Neuron (in vitro differentiated cells): ENCODE measurements around the gene ATP11B.

Experiments used
- H2AFZ ChIP-seq: one replicate; pipeline ENCODE4 v1.6.1; 2013; ENCODE audit warnings: low read depth, mild to moderate bottlenecking, inconsistent platforms, low read length, moderate library complexity
- H3K27me3 ChIP-seq: one replicate; pipeline ENCODE4 v1.6.1; 2013; ENCODE audit warnings: low read length; ENCODE audit not compliant: insufficient read depth
- H3K36me3 ChIP-seq: one replicate; pipeline ENCODE4 v1.6.1; 2013; ENCODE audit warnings: low read length; ENCODE audit not compliant: insufficient read depth
- H3K4me1 ChIP-seq: one replicate; pipeline ENCODE4 v1.6.1; 2013; ENCODE audit warnings: low read length; ENCODE audit not compliant: insufficient read depth
- H3K4me3 ChIP-seq: 2 replicates; pipeline ENCODE4 v1.5.1; 2013; ENCODE audit warnings: mild to moderate bottlenecking, low read length, moderate library complexity
- H3K9me3 ChIP-seq: one replicate; pipeline ENCODE4 v1.6.1; 2013; ENCODE audit warnings: low read length

ATP11B gene

DNA sequence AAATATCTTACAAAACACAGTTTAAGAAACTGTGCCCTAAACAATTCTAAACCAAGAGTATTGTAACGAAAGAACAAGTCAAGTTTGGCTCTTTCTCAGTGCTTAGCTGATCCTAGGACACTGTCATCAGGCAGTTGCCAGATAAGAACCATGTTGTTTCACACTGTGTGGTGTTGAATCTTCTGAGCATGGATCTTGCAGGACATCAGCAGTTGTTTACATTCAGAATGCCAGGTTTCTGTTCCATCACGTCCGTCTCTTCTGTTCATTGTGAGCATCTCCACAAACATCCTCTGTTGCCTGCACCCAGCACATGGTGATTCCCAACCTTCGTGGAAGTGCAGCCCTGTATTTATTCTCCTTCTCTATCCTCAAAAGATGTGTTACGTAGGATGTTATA is 119.2 kb downstream of the ATP11B start:
- H3K4me3 ChIP-seq, result no peak overlapping the region
- no peaks in the 10 kb centered on the region for H3K9me3 ChIP-seq
- peaks cover 14% of the 10 kb centered on the region for H3K36me3 ChIP-seq
- no peaks in the 10 kb centered on the region for H3K27me3 ChIP-seq
- H2AFZ ChIP-seq, result no peak overlapping the region
- no peaks in the 10 kb centered on the region for H3K4me1 ChIP-seq

- no peaks in the 10 kb centered on the region for H3K27me3 ChIP-seq
- no peak overlapping the region for H3K4me3 ChIP-seq
- peaks cover 14% of the 10 kb centered on the region for H3K36me3 ChIP-seq
These were observed 120.6 kb downstream of the ATP11B start for GRCh38 chr3:182913889-182914288.

DNA sequence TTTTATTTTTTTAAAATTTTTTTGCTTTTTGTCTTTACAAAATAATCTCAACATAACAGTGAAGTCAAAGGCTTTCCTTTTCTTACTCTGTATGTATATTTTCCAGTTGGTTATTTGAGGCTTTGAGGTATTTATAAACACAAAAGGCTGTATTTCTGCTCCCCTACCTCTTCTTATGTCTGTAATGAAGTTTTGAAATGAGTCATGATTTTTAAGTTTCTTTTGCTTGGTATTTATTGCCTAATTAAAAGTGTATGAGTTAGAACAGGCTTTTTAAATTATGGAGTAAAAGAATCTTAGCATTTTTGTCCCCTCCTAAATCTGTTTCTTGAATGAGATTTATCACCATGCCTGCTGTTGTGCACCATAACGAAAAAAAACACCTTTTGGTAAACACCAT is 121.0 kb downstream of the ATP11B start:
- Histone ChIP-seq H3K4me3 (no peak overlapping the region), H3K27me3 (no peaks in the 10 kb centered on the region), H3K9me3 (no peaks in the 10 kb centered on the region), H2AFZ (no peak overlapping the region), H3K4me1 (no peaks in the 10 kb centered on the region), H3K36me3 (peaks cover 14% of the 10 kb centered on the region)

More at GRCh38 chr3:182913889-182914288, 120.6 kb downstream of the ATP11B start:
- H2AFZ ChIP-seq, result no peak overlapping the region
- no peaks in the 10 kb centered on the region for H3K9me3 ChIP-seq
- H3K4me1 ChIP-seq, result no peaks in the 10 kb centered on the region

DNA sequence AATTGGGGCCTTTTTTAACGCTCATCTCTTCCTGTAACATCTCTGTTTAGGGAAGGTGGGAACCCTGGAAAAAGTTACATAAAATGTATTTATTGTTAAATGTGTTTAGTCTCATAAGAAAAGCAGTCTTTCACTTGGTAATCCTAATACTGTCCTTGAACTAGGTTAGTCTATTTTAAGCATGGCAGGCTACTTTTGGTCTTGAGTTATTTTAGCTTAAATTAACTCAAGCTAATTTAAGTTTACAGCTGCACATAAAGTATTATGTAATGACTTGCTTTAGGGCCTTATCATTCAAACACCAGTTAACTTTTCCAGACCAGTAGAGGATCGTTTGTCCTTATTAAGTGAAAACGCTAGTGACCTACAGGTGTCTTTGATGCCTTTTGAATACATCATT is 123.8 kb downstream of the ATP11B start:
- Histone ChIP-seq H3K27me3 (no peaks in the 10 kb centered on the region), H3K9me3 (no peaks in the 10 kb centered on the region), H2AFZ (no peak overlapping the region), H3K36me3 (peaks cover 11% of the 10 kb centered on the region), H3K4me3 (no peak overlapping the region), H3K4me1 (no peaks in the 10 kb centered on the region)

DNA sequence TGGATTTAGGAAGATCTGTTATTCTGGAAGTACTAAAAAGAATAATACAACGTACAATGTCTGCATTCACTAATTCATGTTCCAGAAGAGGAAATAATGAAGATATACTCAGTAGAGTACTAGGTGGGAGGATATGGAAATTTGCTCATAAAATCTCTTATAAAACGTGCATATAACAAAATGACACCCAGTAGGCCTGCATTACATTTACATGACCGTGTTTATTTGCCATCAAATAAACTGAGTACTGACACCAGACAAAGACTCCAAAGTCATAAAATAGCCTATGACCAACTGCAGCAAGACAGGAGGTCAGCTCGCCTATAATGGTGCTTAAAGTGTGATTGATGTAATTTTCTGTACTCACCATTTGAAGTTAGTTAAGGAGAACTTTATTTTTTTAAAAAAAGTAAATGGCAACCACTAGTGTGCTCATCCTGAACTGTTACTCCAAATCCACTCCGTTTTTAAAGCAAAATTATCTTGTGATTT is 126.6 kb downstream of the ATP11B start:
- H3K9me3 ChIP-seq, result no peaks in the 10 kb centered on the region
- H2AFZ ChIP-seq, result no peak overlapping the region
- no peak overlapping the region for H3K4me3 ChIP-seq
- H3K27me3 ChIP-seq, result no peaks in the 10 kb centered on the region
- no peaks in the 10 kb centered on the region for H3K4me1 ChIP-seq
- peaks cover 5% of the 10 kb centered on the region for H3K36me3 ChIP-seq

DNA sequence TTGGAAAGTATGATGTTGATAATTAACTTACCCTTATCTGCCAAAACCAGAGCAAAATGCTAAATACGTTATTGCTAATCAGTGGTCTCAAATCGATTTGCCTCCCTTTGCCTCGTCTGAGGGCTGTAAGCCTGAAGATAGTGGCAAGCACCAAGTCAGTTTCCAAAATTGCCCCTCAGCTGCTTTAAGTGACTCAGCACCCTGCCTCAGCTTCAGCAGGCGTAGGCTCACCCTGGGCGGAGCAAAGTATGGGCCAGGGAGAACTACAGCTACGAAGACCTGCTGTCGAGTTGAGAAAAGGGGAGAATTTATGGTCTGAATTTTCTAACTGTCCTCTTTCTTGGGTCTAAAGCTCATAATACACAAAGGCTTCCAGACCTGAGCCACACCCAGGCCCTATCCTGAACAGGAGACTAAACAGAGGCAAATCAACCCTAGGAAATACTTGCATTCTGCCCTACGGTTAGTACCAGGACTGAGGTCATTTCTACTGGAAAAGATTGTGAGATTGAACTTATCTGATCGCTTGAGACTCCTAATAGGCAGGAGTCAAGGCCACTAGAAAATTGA is 127.3 kb downstream of the ATP11B start:
- Histone ChIP-seq H3K4me1 (no peaks in the 10 kb centered on the region), H3K36me3 (peaks cover 2% of the 10 kb centered on the region), H3K4me3 (no peak overlapping the region), H3K27me3 (no peaks in the 10 kb centered on the region), H2AFZ (no peak overlapping the region), H3K9me3 (no peaks in the 10 kb centered on the region)

DNA sequence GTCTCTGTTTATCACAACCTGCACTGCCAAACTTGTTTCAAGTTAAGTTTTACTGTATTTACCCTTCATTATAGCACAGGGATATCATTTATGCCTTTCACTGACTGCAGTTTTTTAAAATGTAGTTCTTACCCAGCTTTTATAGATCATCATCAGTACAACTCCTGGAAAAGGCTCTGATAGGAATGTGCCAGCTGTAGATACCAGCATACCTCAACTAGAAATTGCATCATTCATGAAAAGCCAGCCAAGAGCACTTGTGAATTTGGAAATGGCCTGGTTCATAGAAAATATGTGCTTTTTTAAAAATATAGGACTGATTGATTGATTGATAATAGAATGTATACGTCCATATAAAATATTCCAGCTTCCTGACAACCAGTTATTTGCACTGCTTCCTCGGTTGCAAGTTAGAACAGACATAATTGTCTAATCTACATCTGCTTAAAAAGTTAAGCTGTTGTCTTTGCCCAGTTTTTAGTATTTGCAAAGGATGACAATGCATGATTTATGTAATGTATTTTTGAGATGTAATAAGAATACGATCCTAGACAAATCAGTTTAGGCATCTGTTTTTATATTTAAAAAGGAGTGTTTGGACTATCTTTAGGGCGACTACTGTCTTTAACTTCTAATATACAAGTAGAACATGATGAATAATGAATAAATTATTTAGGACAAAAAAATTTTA is 128.5 kb downstream of the ATP11B start:
- Histone ChIP-seq H3K9me3 (no peaks in the 10 kb centered on the region), H3K4me3 (no peak overlapping the region), H3K4me1 (no peaks in the 10 kb centered on the region), H2AFZ (no peak overlapping the region), H3K27me3 (no peaks in the 10 kb centered on the region), H3K36me3 (peaks cover 2% of the 10 kb centered on the region)

DNA sequence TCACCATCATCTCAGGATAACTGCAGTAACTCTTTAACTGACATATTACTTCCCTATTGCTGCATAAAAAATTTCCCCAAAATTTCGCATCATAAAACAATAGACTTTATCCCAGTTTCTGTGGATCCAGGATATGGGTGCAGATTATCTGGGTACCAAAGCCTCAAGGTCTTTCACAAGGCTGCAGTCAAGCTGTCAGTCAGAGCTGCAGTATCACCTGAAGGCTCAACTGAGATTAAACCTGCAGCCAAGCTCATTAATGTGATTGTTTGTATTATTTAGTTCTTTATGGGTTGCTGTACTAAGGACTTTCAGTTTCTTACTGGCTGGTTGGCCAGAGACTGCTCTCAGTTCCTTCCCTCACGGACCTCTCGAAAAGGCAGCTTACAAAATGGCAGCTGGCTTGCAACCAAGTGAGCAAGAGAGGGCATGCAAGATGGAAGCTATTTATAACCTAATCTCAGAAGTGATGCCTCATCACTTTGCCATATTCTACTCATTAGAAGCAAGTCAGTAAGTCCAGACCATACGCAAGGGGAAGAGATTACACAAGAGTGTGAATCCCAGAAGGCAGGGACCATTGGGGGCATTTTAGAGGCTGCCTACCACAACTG is 132.1 kb downstream of the ATP11B start:
- H3K36me3 ChIP-seq, result peaks cover under 1% of the 10 kb centered on the region
- H2AFZ ChIP-seq, result no peak overlapping the region
- H3K27me3 ChIP-seq, result no peaks in the 10 kb centered on the region
- no peaks in the 10 kb centered on the region for H3K9me3 ChIP-seq
- H3K4me1 ChIP-seq, result no peaks in the 10 kb centered on the region
- no peak overlapping the region for H3K4me3 ChIP-seq

GRCh38 chr3:182925944-182926337 is 132.6 kb downstream of the ATP11B start:
- Histone ChIP-seq H3K9me3 (no peaks in the 10 kb centered on the region), H3K4me1 (no peaks in the 10 kb centered on the region)

DNA sequence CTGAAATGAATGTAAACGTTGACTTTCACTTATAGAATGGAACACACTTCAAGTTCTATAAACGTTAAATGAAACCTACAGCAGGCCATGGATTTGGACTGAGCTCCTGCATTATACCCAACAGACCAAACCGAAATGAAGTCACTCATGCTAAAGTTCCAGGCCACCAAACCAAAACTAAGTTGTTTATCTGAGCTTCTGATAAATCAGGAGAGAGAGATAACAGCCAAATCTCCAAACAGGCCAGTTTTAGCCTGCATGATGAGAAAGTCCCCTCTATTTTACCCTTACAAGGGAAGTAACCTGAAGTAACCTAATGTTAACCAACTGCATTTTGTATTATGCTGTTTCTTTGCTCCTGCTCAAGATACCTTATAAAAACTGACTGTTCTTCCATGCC is 142.5 kb downstream of the ATP11B start:
- Histone ChIP-seq H3K27me3 (no peaks in the 10 kb centered on the region), H3K36me3 (peaks cover 2% of the 10 kb centered on the region), H2AFZ (no peak overlapping the region), H3K4me1 (no peaks in the 10 kb centered on the region), H3K9me3 (peaks cover 2% of the 10 kb centered on the region), H3K4me3 (no peak overlapping the region)

More at GRCh38 chr3:182925944-182926337, 132.6 kb downstream of the ATP11B start:
- Histone ChIP-seq H2AFZ (no peak overlapping the region), H3K36me3 (no peaks in the 10 kb centered on the region), H3K27me3 (no peaks in the 10 kb centered on the region), H3K4me3 (no peak overlapping the region)

DNA sequence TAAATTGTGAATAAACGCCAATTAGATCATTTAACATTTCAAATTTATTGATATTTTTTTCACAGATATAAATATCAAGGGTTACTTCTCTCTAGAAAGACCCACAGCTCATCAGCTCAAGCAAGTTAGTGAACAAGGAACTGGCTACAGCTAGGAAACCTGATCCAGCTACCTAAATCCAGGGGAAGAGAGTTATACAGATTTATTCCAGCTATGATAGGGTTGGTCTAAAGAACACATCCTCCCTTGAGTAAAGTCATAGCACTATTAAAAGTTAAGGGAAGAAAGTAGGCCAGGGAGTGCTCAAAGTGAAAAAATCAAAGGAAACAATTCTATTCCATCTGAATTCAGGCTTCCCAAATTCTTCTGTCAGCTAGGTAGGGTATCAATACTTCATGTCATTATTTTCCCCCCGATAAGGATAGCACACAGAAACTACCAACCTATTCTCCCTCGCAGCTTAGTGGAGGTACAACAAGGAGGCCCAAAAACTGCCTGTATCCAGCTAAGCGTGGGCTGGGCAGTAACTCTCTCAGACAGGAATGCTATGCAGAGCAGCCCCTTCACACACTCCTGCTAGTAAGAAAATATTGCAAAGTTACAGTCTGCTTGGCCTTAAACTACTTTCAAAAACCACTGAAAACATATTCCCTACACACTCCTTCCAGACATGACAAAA is 143.1 kb downstream of the ATP11B start:
- no peak overlapping the region for H3K4me3 ChIP-seq
- H3K27me3 ChIP-seq, result no peaks in the 10 kb centered on the region
- no peak overlapping the region for H2AFZ ChIP-seq
- peaks cover 2% of the 10 kb centered on the region for H3K9me3 ChIP-seq
- no peaks in the 10 kb centered on the region for H3K4me1 ChIP-seq
- H3K36me3 ChIP-seq, result peaks cover 2% of the 10 kb centered on the region

DNA sequence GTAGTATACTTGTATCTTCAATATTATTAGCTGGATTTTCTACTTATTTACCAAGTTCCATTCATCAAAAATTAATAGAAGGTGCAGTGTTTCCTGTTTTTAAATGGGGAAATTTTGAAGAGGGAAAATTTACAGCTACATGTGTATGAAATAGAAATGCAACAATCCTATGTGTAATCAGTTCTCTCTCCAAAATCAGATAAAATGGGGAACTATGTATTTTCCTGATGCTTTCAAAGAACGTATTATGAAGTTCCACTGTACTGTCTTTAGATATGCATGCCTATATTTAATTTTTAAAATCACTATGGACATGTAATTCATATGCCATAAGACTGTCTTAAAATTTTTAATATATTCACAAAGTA is 143.6 kb downstream of the ATP11B start:
- Histone ChIP-seq H3K9me3 (peaks cover 2% of the 10 kb centered on the region), H3K4me3 (no peak overlapping the region), H3K4me1 (no peaks in the 10 kb centered on the region), H3K27me3 (no peaks in the 10 kb centered on the region), H3K36me3 (peaks cover 2% of the 10 kb centered on the region), H2AFZ (no peak overlapping the region)
